Upper lobe of left lung (tissue), 6 donors: ENCODE results near the gene ATP9B. TPM values are rescaled to one million over a fixed set of nuclear protein-coding genes. Genes with fewer than 3 reads are reported as not detected.
A peak's percentile ranks its signal among the peaks of the same experiment; 100 is the strongest.

Source experiments
- ATAC-seq, 2 donors: fragments of 200-7000 bp; cut with Tn5 transposase; one replicate each; pipeline ENCODE4 v1.9.1; 2022; ENCODE audit warnings: mild to moderate bottlenecking in 2 of 2, moderate library complexity in 2 of 2; ENCODE audit not compliant: low FRiP score in 2 of 2
- DNase-seq, 2 donors: peaks; one replicate each; pipeline ENCODE4 v3.0.0-alpha.2; 2019 to 2020
- H3K27ac ChIP-seq, 4 donors: fragments of 200-600 bp; sonication (generic); one replicate each; pipeline ENCODE4 v1.5.1; 2016 to 2019
- H3K27me3 ChIP-seq, 4 donors: fragments of 200-600 bp; sonication (generic); one replicate each; pipeline ENCODE4 v1.5.1; 2017 to 2019
- H3K36me3 ChIP-seq, 4 donors: fragments of 200-600 bp; sonication (generic); one replicate each; pipeline ENCODE4 v1.5.1; 2016 to 2019
- H3K4me1 ChIP-seq, 4 donors: fragments of 200-600 bp; sonication (generic); one replicate each; pipeline ENCODE4 v1.5.1; 2018 to 2019
- H3K4me3 ChIP-seq, 4 donors: fragments of 200-600 bp; sonication (generic); one replicate each; pipeline ENCODE4 v1.5.1; 2017 to 2019; ENCODE audit warnings: mild to moderate bottlenecking in 2 of 4, moderate library complexity in 1 of 4
- H3K9me3 ChIP-seq, 4 donors: fragments of 200-600 bp; sonication (generic); one replicate each; pipeline ENCODE4 v1.5.1; 2018 to 2019
- EP300 ChIP-seq, 4 donors: sonication (generic); formaldehyde crosslinking; IDR thresholded peaks; one replicate each; pipeline ENCODE4 v1.5.1; 2017; ENCODE audit warnings: antibody characterized with exemption in 4 of 4, control low read depth in 2 of 4
- POLR2A ChIP-seq, 4 donors: fragments of 450-650 bp; IDR thresholded peaks; one replicate each; pipeline ENCODE4 v1.5.1; 2016 to 2017; ENCODE audit warnings: antibody characterized with exemption in 4 of 4, mild to moderate bottlenecking in 2 of 4
- POLR2AphosphoS5 ChIP-seq, 2 donors: sonication (generic); formaldehyde crosslinking; IDR thresholded peaks; one replicate each; pipeline ENCODE4 v1.5.1; 2017; ENCODE audit warnings: antibody characterized with exemption in 2 of 2
- WGBS, 2 donors: methylation state at CpG; one replicate each; pipeline ENCODE4 v1.1.5; 2017 to 2018; 5-methylcytosine and 5-hydroxymethylcytosine counted together
- total RNA-seq, 6 donors: library from RNA; depleted of rRNA in 4 of 6; stranded (reverse); fragments of >200 nt in 4 of 6; gene quantifications; one replicate each; pipeline versions ENCODE4 v1.1.0 to v1.2.1, GENCODE V29; 2016 to 2021
- TF ChIP-seq, protein P1 (sequence below), 6 experiments: fragments of 450-650 bp in 4 of 6; fragments of 200-600 bp in 2 of 6; sonication (generic) in 2 of 6; IDR thresholded peaks; one replicate each; pipeline ENCODE4 v1.5.1; 2016 to 2019; ENCODE audit warnings: antibody characterized with exemption in 6 of 6
- donor health status: DM: no; HTN: no; CAD: no; lungs with moderate emphysema.
- donor health status: DM: no; HTN: yes; CAD: no; lungs with severe emphysema.

ATP9B gene
- total RNA-seq, 6 donors from 2014 or later, result 29.8 to 124 (median 49.2) TPM

DNA sequence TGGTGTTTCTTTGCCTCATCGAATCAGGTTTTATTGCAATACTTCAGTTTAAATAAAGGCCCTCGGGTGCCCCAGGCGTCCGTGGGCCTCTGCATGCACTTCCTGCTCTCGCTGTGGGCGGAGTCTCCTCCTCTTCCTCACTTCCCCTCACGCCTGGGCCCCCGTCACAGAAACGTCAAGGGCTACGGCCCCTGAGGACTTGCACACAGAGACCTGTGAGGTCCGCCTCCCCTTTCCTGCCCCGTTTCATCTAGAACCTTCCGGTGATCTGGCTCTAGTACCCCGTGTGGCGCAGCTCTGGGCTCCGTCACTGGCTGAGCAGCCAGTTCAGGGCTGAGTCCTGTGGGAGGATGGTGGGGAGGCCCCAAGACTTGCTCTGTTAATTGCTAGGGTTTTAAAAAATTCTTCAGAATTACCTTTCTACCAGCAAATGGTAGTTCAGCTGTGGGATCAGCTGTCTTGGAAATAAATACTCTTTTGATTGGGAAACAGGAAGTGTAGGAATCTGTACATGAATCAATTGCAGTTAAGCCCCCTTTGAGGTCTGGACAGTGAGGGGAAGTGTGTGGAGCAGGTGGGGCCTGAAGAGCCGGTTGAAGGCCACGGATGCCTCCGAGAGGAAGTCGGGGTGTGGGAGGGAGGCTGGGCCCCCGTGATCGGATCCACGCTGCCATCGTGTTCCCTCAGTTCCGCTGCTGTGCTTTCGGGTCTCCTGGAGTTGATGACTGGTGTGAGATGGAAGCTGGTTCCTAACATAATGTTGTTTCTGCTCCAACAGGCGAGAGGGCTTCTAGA is 336.8 kb downstream of the ATP9B start:
- ATAC-seq, result peak; percentile 52 to 58
- Histone ChIP-seq H3K4me1 (peaks cover 31 to 62% (median 38%) of the 10 kb centered on the region in 4 donors), H3K27me3 (no peaks in the 10 kb centered on the region), H3K36me3 (peaks cover 0 to 8% (median 7%) of the 10 kb centered on the region in 4 donors), H3K9me3 (no peaks in the 10 kb centered on the region), H3K4me3 (peak overlapping the region in 2 of 4 donors; percentile 19 to 25), H3K27ac (peak overlapping the region; percentile 63 to 77 (median 70))
- TF ChIP-seq POLR2AphosphoS5 (IDR thresholded peaks at IDR 0.05) (peak; percentile 17 to 23), EP300 (IDR thresholded peaks at IDR 0.05) (peak in 1 of 4 donors; percentile 18), POLR2A (IDR thresholded peaks at IDR 0.05) (peak in 1 of 4 donors; percentile 47)
- TF ChIP-seq, protein P1, sequence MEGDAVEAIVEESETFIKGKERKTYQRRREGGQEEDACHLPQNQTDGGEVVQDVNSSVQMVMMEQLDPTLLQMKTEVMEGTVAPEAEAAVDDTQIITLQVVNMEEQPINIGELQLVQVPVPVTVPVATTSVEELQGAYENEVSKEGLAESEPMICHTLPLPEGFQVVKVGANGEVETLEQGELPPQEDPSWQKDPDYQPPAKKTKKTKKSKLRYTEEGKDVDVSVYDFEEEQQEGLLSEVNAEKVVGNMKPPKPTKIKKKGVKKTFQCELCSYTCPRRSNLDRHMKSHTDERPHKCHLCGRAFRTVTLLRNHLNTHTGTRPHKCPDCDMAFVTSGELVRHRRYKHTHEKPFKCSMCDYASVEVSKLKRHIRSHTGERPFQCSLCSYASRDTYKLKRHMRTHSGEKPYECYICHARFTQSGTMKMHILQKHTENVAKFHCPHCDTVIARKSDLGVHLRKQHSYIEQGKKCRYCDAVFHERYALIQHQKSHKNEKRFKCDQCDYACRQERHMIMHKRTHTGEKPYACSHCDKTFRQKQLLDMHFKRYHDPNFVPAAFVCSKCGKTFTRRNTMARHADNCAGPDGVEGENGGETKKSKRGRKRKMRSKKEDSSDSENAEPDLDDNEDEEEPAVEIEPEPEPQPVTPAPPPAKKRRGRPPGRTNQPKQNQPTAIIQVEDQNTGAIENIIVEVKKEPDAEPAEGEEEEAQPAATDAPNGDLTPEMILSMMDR (IDR thresholded peaks at IDR 0.05), result no peak
- peak; percentile 61 to 80 for DNase-seq
- 44 to 61% methylated on average over 26 to 27 of the region's 27 CpGs for WGBS, 2 donors

- no peak for TF ChIP-seq POLR2AphosphoS5 (IDR thresholded peaks at IDR 0.05)
- TF ChIP-seq, protein P1 (IDR thresholded peaks at IDR 0.05), result no peak
- TF ChIP-seq EP300 (IDR thresholded peaks at IDR 0.05), result no peak
- TF ChIP-seq POLR2A (IDR thresholded peaks at IDR 0.05), result no peak
- peaks cover 0 to 15% (median 12%) of the 10 kb centered on the region in 4 donors for H3K36me3 ChIP-seq
- no peaks in the 10 kb centered on the region for H3K27me3 ChIP-seq
- peak in 1 of 2 donors; percentile 84 for DNase-seq
- no peak overlapping the region for H3K4me3 ChIP-seq
- WGBS, 2 donors, result 95 to 96% methylated on average over 8 to 25 of the region's 30 CpGs
- peaks cover 31 to 54% (median 35%) of the 10 kb centered on the region in 4 donors for H3K4me1 ChIP-seq
- no peak for ATAC-seq
- H3K9me3 ChIP-seq, result no peaks in the 10 kb centered on the region
- peak overlapping the region in 3 of 4 donors; percentile 63 to 77 (median 72) for H3K27ac ChIP-seq
Measured at GRCh38 chr18:79406708-79407107, 337.5 kb downstream of the ATP9B start.

- no peaks in the 10 kb centered on the region for H3K27me3 ChIP-seq
- TF ChIP-seq, protein P1 (IDR thresholded peaks at IDR 0.05), result no peak
- no peak for TF ChIP-seq EP300 (IDR thresholded peaks at IDR 0.05)
- TF ChIP-seq POLR2AphosphoS5 (IDR thresholded peaks at IDR 0.05), result no peak
- no peak for TF ChIP-seq POLR2A (IDR thresholded peaks at IDR 0.05)
- peaks cover 0 to 34% (median 19%) of the 10 kb centered on the region in 4 donors for H3K36me3 ChIP-seq
- H3K9me3 ChIP-seq, result no peaks in the 10 kb centered on the region
- ATAC-seq (no peak), DNase-seq (no peak)
- H3K27ac ChIP-seq, result no peak overlapping the region
- no peak overlapping the region for H3K4me3 ChIP-seq
- 92 to 96% methylated on average over 3 of the region's 3 CpGs for WGBS, 2 donors
- H3K4me1 ChIP-seq, result peaks cover 9 to 33% (median 11%) of the 10 kb centered on the region in 4 donors
Measured at GRCh38 chr18:79409313-79409712, 340.1 kb downstream of the ATP9B start.

DNA sequence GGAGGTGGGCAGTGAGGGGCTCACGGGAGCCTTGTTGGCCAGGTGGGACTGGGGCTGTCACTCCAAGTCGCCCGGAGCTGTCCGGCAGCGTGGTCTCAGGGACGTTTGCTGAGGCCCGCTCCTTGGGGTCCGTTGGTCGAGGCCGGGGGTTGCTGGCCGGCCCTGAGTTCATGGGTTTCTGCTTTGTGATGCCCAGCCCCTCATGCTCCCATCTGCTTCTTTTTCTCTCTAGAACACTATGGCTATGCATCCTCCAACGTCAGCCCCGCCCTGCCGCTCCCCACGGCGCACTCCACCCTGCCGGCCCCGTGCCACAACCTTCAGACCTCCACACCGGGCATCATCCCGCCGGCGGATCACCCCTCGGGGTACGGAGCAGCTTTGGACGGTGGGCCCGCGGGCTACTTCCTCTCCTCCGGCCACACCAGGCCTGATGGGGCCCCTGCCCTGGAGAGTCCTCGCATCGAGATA is 341.0 kb downstream of the ATP9B start:
- peaks cover 0 to 43% (median 19%) of the 10 kb centered on the region in 4 donors for H3K36me3 ChIP-seq
- TF ChIP-seq POLR2A (IDR thresholded peaks at IDR 0.05) (no peak), POLR2AphosphoS5 (IDR thresholded peaks at IDR 0.05) (no peak), EP300 (IDR thresholded peaks at IDR 0.05) (no peak)
- TF ChIP-seq, protein P1 (IDR thresholded peaks at IDR 0.05), result no peak
- 96 to 97% methylated on average over 20 to 30 of the region's 30 CpGs for WGBS, 2 donors
- no peak overlapping the region for H3K27ac ChIP-seq
- no peaks in the 10 kb centered on the region for H3K9me3 ChIP-seq
- peak in 1 of 2 donors; percentile 78 for DNase-seq
- H3K4me3 ChIP-seq, result no peak overlapping the region
- peaks cover 7 to 25% (median 8%) of the 10 kb centered on the region in 4 donors for H3K4me1 ChIP-seq
- H3K27me3 ChIP-seq, result no peaks in the 10 kb centered on the region
- no peak for ATAC-seq
